Lung (tissue), 12 donors: ENCODE data around the gene LCE3D. TPM values are rescaled to one million over a fixed set of nuclear protein-coding genes. Genes with fewer than 3 reads are reported as not detected.

Experiments used
- ATAC-seq: fragments of 200-7000 bp; cut with Tn5 transposase; one replicate; pipeline ENCODE4 v1.9.1; 2020; ENCODE audit warnings: moderate number of reproducible peaks; ENCODE audit not compliant: insufficient read depth, low FRiP score
- DNase-seq, 3 donors: peaks; one replicate each; pipeline ENCODE4 v3.0.0-alpha.2; 2013 to 2017
- H3K27ac ChIP-seq, 2 donors: one replicate each; pipeline ENCODE4 v1.5.1; 2013; ENCODE audit warnings: mild to moderate bottlenecking in 2 of 2, moderate library complexity in 2 of 2, control low read depth in 1 of 2, inconsistent platforms in 1 of 2, low read depth in 1 of 2, low read length in 1 of 2
- H3K27me3 ChIP-seq, 3 donors: one replicate each; pipeline ENCODE4 v1.5.1; 2013; ENCODE audit warnings: low read length in 2 of 3; ENCODE audit not compliant: control insufficient read depth in 3 of 3, insufficient read depth in 3 of 3
- H3K36me3 ChIP-seq, 4 donors: one replicate each; pipeline ENCODE4 v1.5.1; 2013; ENCODE audit warnings: low read length in 4 of 4, mild to moderate bottlenecking in 1 of 4, moderate library complexity in 1 of 4; ENCODE audit not compliant: control insufficient read depth in 4 of 4, insufficient read depth in 4 of 4
- H3K4me1 ChIP-seq, 5 donors: one replicate each; pipeline ENCODE4 v1.5.1; 2013; ENCODE audit warnings: low read length in 5 of 5, mild to moderate bottlenecking in 2 of 5, moderate library complexity in 1 of 5; ENCODE audit not compliant: control insufficient read depth in 5 of 5, insufficient read depth in 5 of 5
- H3K4me3 ChIP-seq: one replicate; pipeline ENCODE4 v1.5.1; 2013; ENCODE audit warnings: mild to moderate bottlenecking, control low read depth, moderate library complexity
- H3K9ac ChIP-seq, 2 donors: one replicate each; pipeline ENCODE4 v1.5.1; 2013; ENCODE audit warnings: low read length in 2 of 2, control low read depth in 1 of 2; ENCODE audit not compliant: insufficient read depth in 1 of 2
- H3K9me3 ChIP-seq, 4 donors: one replicate each; pipeline ENCODE4 v1.5.1; 2013; ENCODE audit warnings: low read length in 3 of 4, mild to moderate bottlenecking in 1 of 4, moderate library complexity in 1 of 4; ENCODE audit not compliant: control insufficient read depth in 4 of 4, insufficient read depth in 3 of 4
- WGBS, 2 donors: extraction: QIAGEN DNeasy Blood & Tissue Kit; methylation state at CpG; one replicate each; pipeline ENCODE4 v1.1.7; 2013; 5-methylcytosine and 5-hydroxymethylcytosine counted together
- polyA plus RNA-seq, 2 donors: library from polyadenylated mRNA; stranded (reverse); fragments of 200-250 nt; gene quantifications; one replicate each; pipeline ENCODE4 v1.2.1, GENCODE V29; 2013
- total RNA-seq, 2 donors: library from RNA; depleted of rRNA in 1 of 2; stranded (reverse); fragments of >200 nt in 1 of 2; gene quantifications; one replicate each; pipeline ENCODE4 v1.2.1, GENCODE V29; 2014 to 2021
- TF ChIP-seq, protein P1 (sequence below): IDR thresholded peaks from 2 replicates; pipeline ENCODE4 v1.5.1; 2012; ENCODE audit warnings: mild to moderate bottlenecking; ENCODE audit errors: control extremely low read depth, extremely low read depth
- donor health status: control.
- donor health status: control.
- donor health status: Bipolar disorder and iron deficiency.
- donor health status: healthy.
- donor health status: DM: yes; HTN: yes; CAD: no.

LCE3D gene
- total and polyA plus RNA-seq, 4 donors = not detected

GRCh38 chr1:152621993-152622392 is 41.7 kb upstream of the LCE3D start:
- no peaks in the 10 kb centered on the region for H3K4me1 ChIP-seq
- DNase-seq (no peak), ATAC-seq (no peak)
- no peak overlapping the region for H3K9ac ChIP-seq
- H3K27ac ChIP-seq = no peak overlapping the region
- no peaks in the 10 kb centered on the region for H3K36me3 ChIP-seq
- TF ChIP-seq, protein P1, sequence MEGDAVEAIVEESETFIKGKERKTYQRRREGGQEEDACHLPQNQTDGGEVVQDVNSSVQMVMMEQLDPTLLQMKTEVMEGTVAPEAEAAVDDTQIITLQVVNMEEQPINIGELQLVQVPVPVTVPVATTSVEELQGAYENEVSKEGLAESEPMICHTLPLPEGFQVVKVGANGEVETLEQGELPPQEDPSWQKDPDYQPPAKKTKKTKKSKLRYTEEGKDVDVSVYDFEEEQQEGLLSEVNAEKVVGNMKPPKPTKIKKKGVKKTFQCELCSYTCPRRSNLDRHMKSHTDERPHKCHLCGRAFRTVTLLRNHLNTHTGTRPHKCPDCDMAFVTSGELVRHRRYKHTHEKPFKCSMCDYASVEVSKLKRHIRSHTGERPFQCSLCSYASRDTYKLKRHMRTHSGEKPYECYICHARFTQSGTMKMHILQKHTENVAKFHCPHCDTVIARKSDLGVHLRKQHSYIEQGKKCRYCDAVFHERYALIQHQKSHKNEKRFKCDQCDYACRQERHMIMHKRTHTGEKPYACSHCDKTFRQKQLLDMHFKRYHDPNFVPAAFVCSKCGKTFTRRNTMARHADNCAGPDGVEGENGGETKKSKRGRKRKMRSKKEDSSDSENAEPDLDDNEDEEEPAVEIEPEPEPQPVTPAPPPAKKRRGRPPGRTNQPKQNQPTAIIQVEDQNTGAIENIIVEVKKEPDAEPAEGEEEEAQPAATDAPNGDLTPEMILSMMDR = no peak
- H3K27me3 ChIP-seq = no peaks in the 10 kb centered on the region
- no peak overlapping the region for H3K4me3 ChIP-seq
- H3K9me3 ChIP-seq = peaks cover 0 to 16% (median 15%) of the 10 kb centered on the region in 4 donors
- 34 to 62% methylated on average over 3 of the region's 3 CpGs for WGBS, 2 donors

GRCh38 chr1:152613511-152613910 is 33.2 kb upstream of the LCE3D start, which contains the start of gene LCE3B:
Gene LCE3B, plus strand, starts transcription at chr1:152613811. Its CDS starts 0 bp downstream, at chr1:152613811.
- ATAC-seq = no peak
- DNase-seq = no peak
- Histone ChIP-seq H3K36me3 (no peaks in the 10 kb centered on the region), H3K9me3 (peaks cover 0 to 14% (median 4%) of the 10 kb centered on the region in 4 donors), H3K9ac (no peak within 1 kb of the TSS), H3K27ac (no peak within 1 kb of the TSS), H3K4me1 (no peaks in the 10 kb centered on the region), H3K27me3 (no peaks in the 10 kb centered on the region), H3K4me3 (no peak within 1 kb of the TSS)
- 89% methylated on average over 1 of the region's 1 CpG; no CpG with 5 or more reads in 1 of the 2 donors for WGBS, 2 donors
- TF ChIP-seq, protein P1 = no peak

GRCh38 chr1:152599934-152600333 is 19.6 kb upstream of the LCE3D start, which contains the start of gene LCE3C:
Gene LCE3C, plus strand, starts transcription at chr1:152600234. Its CDS starts 498 bp downstream, at chr1:152600732.
- Histone ChIP-seq H3K27me3 (no peaks in the 10 kb centered on the region), H3K9me3 (peaks cover 0 to 13% (median 0%) of the 10 kb centered on the region in 4 donors), H3K4me1 (no peaks in the 10 kb centered on the region), H3K4me3 (no peak within 1 kb of the TSS), H3K36me3 (no peaks in the 10 kb centered on the region), H3K27ac (no peak within 1 kb of the TSS), H3K9ac (no peak within 1 kb of the TSS)
- WGBS, 2 donors = 74% methylated on average over 4 of the region's 4 CpGs; no CpG with 5 or more reads in 1 of the 2 donors
- TF ChIP-seq, protein P1 = no peak
- ATAC-seq (no peak), DNase-seq (no peak)

DNA sequence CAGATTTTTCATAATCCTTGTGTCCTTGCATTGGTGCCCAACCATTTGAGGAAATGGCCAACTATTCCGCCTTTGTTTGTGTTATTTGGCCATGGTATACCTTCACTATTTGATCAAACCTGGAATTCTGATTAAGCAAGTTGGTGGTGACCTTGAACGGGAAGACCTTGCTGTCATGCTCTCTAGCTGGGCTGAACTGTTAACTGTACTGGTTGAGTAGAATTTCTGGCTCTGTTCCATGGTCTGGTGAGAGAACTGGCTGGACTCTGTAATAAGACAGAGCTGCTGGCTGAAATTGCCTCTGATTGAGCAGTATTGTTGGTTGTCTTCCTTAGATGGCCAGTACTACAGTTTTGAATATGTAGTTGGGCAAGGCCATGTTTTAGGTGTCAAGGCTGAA is 16.7 kb upstream of the LCE3D start:
- TF ChIP-seq, protein P1 = no peak
- Histone ChIP-seq H3K27ac (no peak overlapping the region), H3K9ac (no peak overlapping the region), H3K9me3 (peaks cover 0 to 11% (median 0%) of the 10 kb centered on the region in 4 donors), H3K4me3 (no peak overlapping the region), H3K4me1 (no peaks in the 10 kb centered on the region), H3K36me3 (no peaks in the 10 kb centered on the region), H3K27me3 (no peaks in the 10 kb centered on the region)
- 84% methylated on average over 2 of the region's 2 CpGs; no CpG with 5 or more reads in 1 of the 2 donors for WGBS, 2 donors
- ATAC-seq (no peak), DNase-seq (no peak)
